Loucy (cell line): Measurements from ENCODE around the gene MAN1C1.

Experiments used
- EZH2phosphoT487 ChIP-seq: fragments of 200-600 bp; IDR thresholded peaks from 2 replicates; pipeline ENCODE4 v1.6.1; 2018; ENCODE audit warnings: antibody characterized with exemption, mild to moderate bottlenecking, moderate library complexity, borderline replicate concordance
- TF ChIP-seq, protein P1 (sequence below): fragments of 200-600 bp; sonication (generic); conservative IDR thresholded peaks from 2 replicates; pipeline ENCODE4 v1.5.1; 2014; ENCODE audit warnings: mild to moderate bottlenecking, antibody characterized with exemption, low read length

GRCh38 chr1:25792115-25792514 is 175.5 kb downstream of the MAN1C1 start:
- TF ChIP-seq, protein P1, sequence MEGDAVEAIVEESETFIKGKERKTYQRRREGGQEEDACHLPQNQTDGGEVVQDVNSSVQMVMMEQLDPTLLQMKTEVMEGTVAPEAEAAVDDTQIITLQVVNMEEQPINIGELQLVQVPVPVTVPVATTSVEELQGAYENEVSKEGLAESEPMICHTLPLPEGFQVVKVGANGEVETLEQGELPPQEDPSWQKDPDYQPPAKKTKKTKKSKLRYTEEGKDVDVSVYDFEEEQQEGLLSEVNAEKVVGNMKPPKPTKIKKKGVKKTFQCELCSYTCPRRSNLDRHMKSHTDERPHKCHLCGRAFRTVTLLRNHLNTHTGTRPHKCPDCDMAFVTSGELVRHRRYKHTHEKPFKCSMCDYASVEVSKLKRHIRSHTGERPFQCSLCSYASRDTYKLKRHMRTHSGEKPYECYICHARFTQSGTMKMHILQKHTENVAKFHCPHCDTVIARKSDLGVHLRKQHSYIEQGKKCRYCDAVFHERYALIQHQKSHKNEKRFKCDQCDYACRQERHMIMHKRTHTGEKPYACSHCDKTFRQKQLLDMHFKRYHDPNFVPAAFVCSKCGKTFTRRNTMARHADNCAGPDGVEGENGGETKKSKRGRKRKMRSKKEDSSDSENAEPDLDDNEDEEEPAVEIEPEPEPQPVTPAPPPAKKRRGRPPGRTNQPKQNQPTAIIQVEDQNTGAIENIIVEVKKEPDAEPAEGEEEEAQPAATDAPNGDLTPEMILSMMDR, result no peak
- TF ChIP-seq EZH2phosphoT487, result no peak
